SK-N-SH (cell line): ENCODE data around the gene CCL22.

ENCODE experiments used
- CTCF ChIP-seq: fragments of 200-600 bp; sonication (generic); IDR thresholded peaks from 2 replicates; pipeline ENCODE4 v1.6.1; 2017; ENCODE audit warnings: antibody characterized with exemption, mild to moderate bottlenecking, moderate library complexity
- ELF1 ChIP-seq: IDR thresholded peaks from 2 replicates; pipeline ENCODE4 v1.4.0; 2012
- JUND ChIP-seq: IDR thresholded peaks from 2 replicates; pipeline ENCODE4 v1.4.0; 2012
- SIN3A ChIP-seq: IDR thresholded peaks from 2 replicates; pipeline ENCODE4 v1.6.1; 2012; ENCODE audit warnings: low read depth, mild to moderate bottlenecking, low read length, moderate library complexity, borderline replicate concordance
- TAF1 ChIP-seq: IDR thresholded peaks from 2 replicates; pipeline ENCODE4 v1.6.1; 2012; ENCODE audit warnings: low read depth, mild to moderate bottlenecking, low read length, moderate library complexity, borderline replicate concordance

- TF ChIP-seq CTCF (no peak), ELF1 (no peak), SIN3A (no peak), TAF1 (no peak), JUND (no peak)
Observed at GRCh38 chr16:57352636-57353047, 5.9 kb upstream of the CCL22 start.
